WERI-Rb-1 (cell line): ENCODE data around the gene GK.

Source experiments
- DNase-seq: peaks from one replicate; pipeline ENCODE4 v3.0.0-alpha.2; 2020
- H3K27ac ChIP-seq: fragments of 250-450 bp; sonication (Bioruptor Pico); 2 replicates; pipeline ENCODE4 v1.5.1; 2020; ENCODE audit warnings: mild to moderate bottlenecking, moderate library complexity
- H3K27me3 ChIP-seq: fragments of 250-450 bp; sonication (Bioruptor Pico); 2 replicates; pipeline ENCODE4 v1.5.1; 2021; ENCODE audit warnings: mild to moderate bottlenecking, low read depth, moderate library complexity; ENCODE audit not compliant: insufficient read depth, severe bottlenecking
- H3K36me3 ChIP-seq: fragments of 250-450 bp; sonication (Bioruptor Pico); 2 replicates; pipeline ENCODE4 v1.5.1; 2020; ENCODE audit warnings: mild to moderate bottlenecking, moderate library complexity
- H3K4me3 ChIP-seq: 2 replicates; pipeline ENCODE4 v1.5.1; 2011; ENCODE audit warnings: low read depth, mild to moderate bottlenecking, control low read depth, low read length
- H3K9me3 ChIP-seq: fragments of 250-450 bp; sonication (Bioruptor Pico); 2 replicates; pipeline ENCODE4 v1.5.1; 2021; ENCODE audit warnings: mild to moderate bottlenecking, moderate library complexity; ENCODE audit not compliant: severe bottlenecking
- TF ChIP-seq, protein P1 (sequence below): IDR thresholded peaks from 2 replicates; pipeline ENCODE4 v1.5.1; 2011; ENCODE audit warnings: low read depth, mild to moderate bottlenecking, control low read depth, inconsistent platforms, low read length

The GK gene

DNA sequence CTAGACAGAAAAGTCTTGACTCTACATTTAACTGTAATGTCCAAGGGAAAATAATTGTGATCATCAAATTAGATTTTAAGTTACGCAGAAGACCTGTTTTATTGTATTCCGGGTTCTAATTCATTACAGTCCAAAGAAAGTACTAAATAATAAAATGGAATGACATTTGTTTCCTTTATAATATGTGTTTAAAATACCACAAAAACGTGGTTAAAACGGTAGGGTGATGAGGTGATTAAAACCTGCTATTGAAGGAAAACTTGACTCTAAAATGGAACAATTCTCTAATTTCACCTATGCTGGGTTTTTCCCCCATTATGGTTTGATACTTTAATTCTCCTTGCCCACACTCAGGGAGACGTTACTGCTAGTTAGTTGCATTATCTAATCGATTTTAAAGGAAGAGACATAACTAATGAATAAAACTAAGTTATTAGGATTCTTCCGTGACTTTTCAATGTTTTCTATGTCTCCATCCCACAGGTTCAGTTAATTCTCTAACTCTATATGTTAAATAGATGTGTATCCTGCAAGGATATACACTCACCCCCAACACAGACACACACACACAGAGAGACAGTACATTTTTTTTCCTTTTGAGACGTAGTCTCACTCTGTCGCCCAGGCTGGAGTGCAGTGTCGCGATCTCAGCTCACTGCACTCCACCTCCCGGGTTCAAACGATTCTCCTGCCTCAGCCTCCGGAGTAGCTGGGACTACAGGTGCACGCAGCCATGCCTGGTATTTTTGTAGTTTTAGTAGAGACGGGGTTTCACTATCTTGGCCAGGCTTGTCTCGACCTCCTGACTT, 80.8 kb downstream of the GK start:
- no peaks in the 10 kb centered on the region for H3K36me3 ChIP-seq
- TF ChIP-seq, protein P1, sequence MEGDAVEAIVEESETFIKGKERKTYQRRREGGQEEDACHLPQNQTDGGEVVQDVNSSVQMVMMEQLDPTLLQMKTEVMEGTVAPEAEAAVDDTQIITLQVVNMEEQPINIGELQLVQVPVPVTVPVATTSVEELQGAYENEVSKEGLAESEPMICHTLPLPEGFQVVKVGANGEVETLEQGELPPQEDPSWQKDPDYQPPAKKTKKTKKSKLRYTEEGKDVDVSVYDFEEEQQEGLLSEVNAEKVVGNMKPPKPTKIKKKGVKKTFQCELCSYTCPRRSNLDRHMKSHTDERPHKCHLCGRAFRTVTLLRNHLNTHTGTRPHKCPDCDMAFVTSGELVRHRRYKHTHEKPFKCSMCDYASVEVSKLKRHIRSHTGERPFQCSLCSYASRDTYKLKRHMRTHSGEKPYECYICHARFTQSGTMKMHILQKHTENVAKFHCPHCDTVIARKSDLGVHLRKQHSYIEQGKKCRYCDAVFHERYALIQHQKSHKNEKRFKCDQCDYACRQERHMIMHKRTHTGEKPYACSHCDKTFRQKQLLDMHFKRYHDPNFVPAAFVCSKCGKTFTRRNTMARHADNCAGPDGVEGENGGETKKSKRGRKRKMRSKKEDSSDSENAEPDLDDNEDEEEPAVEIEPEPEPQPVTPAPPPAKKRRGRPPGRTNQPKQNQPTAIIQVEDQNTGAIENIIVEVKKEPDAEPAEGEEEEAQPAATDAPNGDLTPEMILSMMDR: no peak
- no peaks in the 10 kb centered on the region for H3K9me3 ChIP-seq
- no peaks in the 10 kb centered on the region for H3K27me3 ChIP-seq
- H3K27ac ChIP-seq: no peak overlapping the region
- no peak for DNase-seq
- no peak overlapping the region for H3K4me3 ChIP-seq

DNA sequence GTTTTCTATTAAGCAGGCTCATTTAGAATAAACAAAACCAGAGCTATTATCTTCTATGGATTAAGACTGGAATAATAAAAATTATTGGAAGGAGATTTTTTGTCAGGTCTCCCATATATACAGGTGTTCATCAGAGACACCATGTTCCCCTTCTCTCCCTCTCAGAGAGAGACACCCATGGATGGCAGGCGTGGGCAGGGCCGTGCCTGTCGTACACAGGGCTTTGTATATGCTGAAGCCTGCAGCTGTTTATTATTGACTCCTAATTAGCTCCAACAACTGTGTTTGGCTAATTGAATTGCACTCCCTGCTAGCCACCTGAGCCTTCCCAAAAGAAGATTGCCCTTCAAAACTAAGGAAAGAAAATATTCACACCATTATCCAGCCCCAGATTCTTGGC, 81.6 kb downstream of the GK start:
- Histone ChIP-seq H3K4me3 (no peak overlapping the region), H3K27me3 (no peaks in the 10 kb centered on the region), H3K9me3 (no peaks in the 10 kb centered on the region), H3K36me3 (no peaks in the 10 kb centered on the region), H3K27ac (no peak overlapping the region)
- no peak for DNase-seq
- TF ChIP-seq, protein P1: no peak

DNA sequence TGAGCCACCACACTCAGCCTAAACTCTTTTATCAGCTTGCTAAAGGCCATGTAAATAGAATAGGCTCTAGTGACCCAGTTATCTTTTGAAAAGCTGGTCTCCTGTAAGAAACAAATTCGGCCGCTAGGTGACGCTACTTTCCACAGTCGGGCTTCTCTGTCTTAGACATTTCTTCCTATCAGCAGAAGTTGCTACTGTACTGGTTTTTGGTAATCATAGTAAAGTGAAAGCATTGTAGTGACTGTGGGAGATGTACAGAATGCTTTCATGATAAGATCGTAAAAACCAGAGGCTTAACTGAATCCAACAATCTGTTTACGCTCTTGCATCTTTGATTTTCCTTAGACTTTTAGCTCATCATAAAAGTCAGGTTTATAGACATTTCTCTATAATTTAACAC, 82.6 kb downstream of the GK start:
- DNase-seq: peak; percentile 62
- Histone ChIP-seq H3K4me3 (no peak overlapping the region), H3K27me3 (no peaks in the 10 kb centered on the region), H3K9me3 (no peaks in the 10 kb centered on the region), H3K36me3 (no peaks in the 10 kb centered on the region), H3K27ac (no peak overlapping the region)
- TF ChIP-seq, protein P1: peak; percentile 78

DNA sequence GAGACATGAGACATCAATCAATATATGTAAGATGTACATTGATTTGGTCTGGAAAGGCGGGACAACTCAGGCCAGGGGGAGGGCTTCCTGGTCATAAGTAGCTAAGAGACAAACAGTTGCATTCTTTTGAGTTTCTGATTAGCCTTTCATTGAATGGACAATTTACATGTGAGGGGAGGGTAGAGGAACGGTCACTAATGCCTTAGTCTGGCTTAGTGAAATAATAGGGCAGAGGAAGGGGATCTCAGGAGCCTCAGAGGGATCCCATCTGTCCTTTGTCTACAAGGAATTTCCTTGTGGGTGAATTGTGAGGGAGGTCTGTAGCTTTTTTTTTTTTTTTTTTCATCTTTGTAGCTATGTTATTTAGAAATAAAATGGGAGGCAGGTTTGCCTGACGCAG, 88.3 kb downstream of the GK start:
- Histone ChIP-seq H3K9me3 (no peaks in the 10 kb centered on the region), H3K36me3 (no peaks in the 10 kb centered on the region), H3K27ac (no peak overlapping the region), H3K27me3 (no peaks in the 10 kb centered on the region), H3K4me3 (no peak overlapping the region)
- no peak for DNase-seq
- TF ChIP-seq, protein P1: no peak

DNA sequence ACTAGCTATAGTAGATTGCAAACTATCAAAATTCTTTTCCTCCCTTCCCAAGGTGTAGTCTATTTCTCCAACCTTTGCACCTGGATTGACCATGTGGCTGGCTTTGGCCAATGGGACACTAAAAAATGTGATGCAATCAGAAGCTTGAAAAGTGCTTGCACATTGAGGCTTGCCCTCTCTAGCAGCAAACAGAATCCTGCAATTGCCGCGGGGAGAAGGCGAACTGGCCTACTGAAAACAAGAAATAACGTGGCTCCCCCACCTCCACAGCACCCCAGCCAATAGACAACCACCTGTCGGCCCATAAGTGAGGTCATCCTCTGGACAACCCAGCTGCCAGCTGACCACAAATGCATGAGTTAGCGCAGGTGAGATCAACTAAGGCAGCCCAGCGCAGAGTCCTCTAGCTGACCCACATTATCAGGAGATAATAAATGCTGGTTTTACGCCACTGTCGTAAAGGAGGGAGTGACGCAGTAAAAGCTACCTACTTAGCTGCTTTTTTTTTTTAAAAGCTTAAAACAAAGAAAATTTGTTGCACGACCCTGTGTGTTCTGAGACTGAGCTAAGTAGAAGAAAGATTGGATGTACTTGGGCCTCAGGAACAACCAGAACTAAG, 95.2 kb downstream of the GK start:
- no peak for DNase-seq
- Histone ChIP-seq H3K4me3 (no peak overlapping the region), H3K9me3 (no peaks in the 10 kb centered on the region), H3K27me3 (no peaks in the 10 kb centered on the region), H3K36me3 (no peaks in the 10 kb centered on the region), H3K27ac (no peak overlapping the region)
- TF ChIP-seq, protein P1: no peak
